ENCODE data around the gene FUOM. TPM values are rescaled to one million over a fixed set of nuclear protein-coding genes. Genes with fewer than 3 reads are reported as not detected.

FUOM gene
- total RNA-seq, 1 donor from 2014 or later: 9.3 TPM

DNA sequence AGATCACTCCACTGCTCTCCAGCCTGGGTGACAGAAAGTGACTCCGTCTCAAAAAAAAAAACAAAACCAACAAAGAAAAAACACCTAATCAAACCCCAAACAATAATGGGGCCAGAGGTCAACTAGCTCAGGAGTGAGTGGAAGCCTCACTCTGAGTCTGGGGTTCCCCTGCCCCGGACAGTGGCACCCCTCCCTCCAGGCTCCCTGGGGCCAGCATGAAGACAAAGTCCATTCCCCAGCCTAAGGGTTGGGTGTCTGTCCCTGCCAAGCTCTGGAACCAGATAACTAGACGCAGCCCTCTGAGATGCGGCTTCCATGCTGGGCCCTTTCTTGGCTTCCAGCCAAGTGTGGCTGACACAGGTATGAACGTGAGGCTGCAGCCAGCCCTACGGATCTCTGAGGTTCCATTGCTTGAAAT is 1.7 kb upstream of the FUOM start:
- no peaks in the 10 kb centered on the region for H3K36me3 ChIP-seq
- H3K4me3 ChIP-seq: no peak overlapping the region
- TF ChIP-seq EZH2 (IDR thresholded peaks at IDR 0.05): no peak
- Mint-ChIP-seq H3K27ac (no peak overlapping the region), H3K27me3 (ENCODE audit: insufficient read depth, low read depth) (peaks cover 7% of the 10 kb centered on the region), H3K36me3 (peaks cover 14% of the 10 kb centered on the region), H3K4me1 (no peaks in the 10 kb centered on the region), H3K9me3 (no peaks in the 10 kb centered on the region), H3K4me3 (no peak overlapping the region)
- H3K27me3 ChIP-seq: peaks cover 8% of the 10 kb centered on the region
- peaks cover 17% of the 10 kb centered on the region for H3F3A ChIP-seq (ENCODE audit: low read depth)
- no peak overlapping the region for H3K27ac ChIP-seq
- no peak overlapping the region for H2AFZ ChIP-seq (replicated peaks)
- peaks cover 17% of the 10 kb centered on the region for H4K20me1 ChIP-seq (ENCODE audit: low read depth)
- no peak overlapping the region for H3K4me2 ChIP-seq
- peaks cover 7% of the 10 kb centered on the region for H3K79me2 ChIP-seq (ENCODE audit: low read depth)
- no peaks in the 10 kb centered on the region for H3K4me1 ChIP-seq
- no peak for DNase-seq (ENCODE audit: low spot score)
- no peaks in the 10 kb centered on the region for H3K9me3 ChIP-seq (ENCODE audit: low read depth)
- no peak overlapping the region for H3K9ac ChIP-seq

DNA sequence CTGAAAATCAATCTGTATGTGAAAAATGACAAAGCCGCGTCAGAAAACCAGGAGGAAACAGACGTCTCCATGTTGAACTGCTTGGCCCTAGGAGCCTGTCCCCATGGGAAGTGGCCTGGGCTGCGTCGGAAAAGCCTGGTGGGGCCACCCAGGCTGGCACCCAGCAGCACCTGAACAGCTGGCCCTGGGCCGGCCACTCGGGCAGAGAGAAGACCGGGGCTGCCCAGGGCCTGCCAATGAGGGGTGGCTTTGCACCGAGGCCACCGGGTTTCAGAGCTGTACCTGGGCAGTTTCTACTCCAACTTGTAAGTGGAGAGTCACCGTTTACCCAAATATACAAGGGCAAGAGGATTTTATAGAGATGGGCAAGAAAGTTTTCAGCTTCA is 1.1 kb upstream of the FUOM start:
- no peaks in the 10 kb centered on the region for H3K9me3 ChIP-seq (ENCODE audit: low read depth)
- TF ChIP-seq, protein P1, sequence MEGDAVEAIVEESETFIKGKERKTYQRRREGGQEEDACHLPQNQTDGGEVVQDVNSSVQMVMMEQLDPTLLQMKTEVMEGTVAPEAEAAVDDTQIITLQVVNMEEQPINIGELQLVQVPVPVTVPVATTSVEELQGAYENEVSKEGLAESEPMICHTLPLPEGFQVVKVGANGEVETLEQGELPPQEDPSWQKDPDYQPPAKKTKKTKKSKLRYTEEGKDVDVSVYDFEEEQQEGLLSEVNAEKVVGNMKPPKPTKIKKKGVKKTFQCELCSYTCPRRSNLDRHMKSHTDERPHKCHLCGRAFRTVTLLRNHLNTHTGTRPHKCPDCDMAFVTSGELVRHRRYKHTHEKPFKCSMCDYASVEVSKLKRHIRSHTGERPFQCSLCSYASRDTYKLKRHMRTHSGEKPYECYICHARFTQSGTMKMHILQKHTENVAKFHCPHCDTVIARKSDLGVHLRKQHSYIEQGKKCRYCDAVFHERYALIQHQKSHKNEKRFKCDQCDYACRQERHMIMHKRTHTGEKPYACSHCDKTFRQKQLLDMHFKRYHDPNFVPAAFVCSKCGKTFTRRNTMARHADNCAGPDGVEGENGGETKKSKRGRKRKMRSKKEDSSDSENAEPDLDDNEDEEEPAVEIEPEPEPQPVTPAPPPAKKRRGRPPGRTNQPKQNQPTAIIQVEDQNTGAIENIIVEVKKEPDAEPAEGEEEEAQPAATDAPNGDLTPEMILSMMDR (IDR thresholded peaks at IDR 0.05): no peak
- TF ChIP-seq EZH2 (IDR thresholded peaks at IDR 0.05) (no peak), EZH2phosphoT487 (IDR thresholded peaks at IDR 0.05) (no peak)
- H3F3A ChIP-seq (ENCODE audit: low read depth): peaks cover 17% of the 10 kb centered on the region
- no peak overlapping the region for H2AFZ ChIP-seq (replicated peaks)
- H3K36me3 ChIP-seq: no peaks in the 10 kb centered on the region
- peaks cover 19% of the 10 kb centered on the region for H4K20me1 ChIP-seq (ENCODE audit: low read depth)
- no peak overlapping the region for H3K27ac ChIP-seq
- no peaks in the 10 kb centered on the region for H3K4me1 ChIP-seq
- Mint-ChIP-seq H3K27ac (no peak overlapping the region), H3K27me3 (ENCODE audit: insufficient read depth, low read depth) (peaks cover 8% of the 10 kb centered on the region), H3K36me3 (peaks cover 11% of the 10 kb centered on the region), H3K9me3 (no peaks in the 10 kb centered on the region), H3K4me1 (no peaks in the 10 kb centered on the region), H3K4me3 (peak overlapping the region; percentile 52)
- H3K4me3 ChIP-seq: no peak overlapping the region
- no peak for DNase-seq (ENCODE audit: low spot score)
- no peak overlapping the region for H3K4me2 ChIP-seq
- H3K27me3 ChIP-seq: peaks cover 8% of the 10 kb centered on the region
- H3K79me2 ChIP-seq (ENCODE audit: low read depth): peaks cover 7% of the 10 kb centered on the region
- no peak overlapping the region for H3K9ac ChIP-seq

DNA sequence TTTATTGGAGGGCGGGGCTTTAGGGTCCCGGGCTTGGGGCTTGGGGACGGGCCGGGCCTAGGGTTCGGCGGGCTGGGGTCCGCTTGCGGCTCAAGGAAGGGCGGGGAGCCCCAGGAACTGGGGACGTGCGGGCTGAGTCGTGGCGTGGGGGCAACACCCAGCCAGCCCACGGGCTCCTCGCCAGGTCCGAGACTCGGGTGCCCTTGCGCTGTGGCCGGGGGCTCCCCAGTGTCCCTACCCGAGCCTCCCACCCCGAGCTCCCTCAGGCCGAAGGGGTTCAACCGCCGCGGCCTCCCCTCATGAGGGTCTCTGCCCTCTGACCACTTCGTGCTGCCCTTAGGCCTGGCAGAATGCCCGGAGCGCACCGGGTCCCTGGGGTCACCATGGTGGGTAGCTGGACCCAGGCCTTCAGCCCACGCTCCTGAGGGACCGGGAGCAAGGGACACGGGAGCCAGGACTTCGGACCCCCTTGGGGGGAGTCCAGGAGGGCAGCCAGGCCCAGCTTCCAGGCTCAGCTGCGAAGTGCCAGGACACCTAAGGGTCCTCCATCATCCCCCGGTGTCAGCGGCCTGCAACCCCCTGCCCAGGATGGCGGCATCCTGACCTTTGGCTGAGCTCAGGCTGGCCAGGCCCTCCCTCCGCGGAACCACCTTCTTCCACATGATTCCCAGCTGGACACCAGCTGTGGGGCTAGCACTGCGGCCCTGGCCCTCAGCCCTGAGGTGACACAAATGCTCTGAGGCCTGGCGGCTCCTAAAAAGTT is 524 bp upstream of the FUOM start:
- H3K4me3 Mint-ChIP-seq: peak overlapping the region; percentile 52
- no peak for DNase-seq (ENCODE audit: low spot score)

More for the DNA sequence above, 524 bp upstream of the FUOM start:
- no peaks in the 10 kb centered on the region for H3K4me1 Mint-ChIP-seq
- Histone ChIP-seq H3K36me3 (no peaks in the 10 kb centered on the region), H3K4me1 (no peaks in the 10 kb centered on the region), H3K9me3 (ENCODE audit: low read depth) (no peaks in the 10 kb centered on the region), H4K20me1 (ENCODE audit: low read depth) (peaks cover 19% of the 10 kb centered on the region), H3K27me3 (peaks cover 8% of the 10 kb centered on the region), H3K9ac (no peak overlapping the region), H2AFZ (replicated peaks) (no peak overlapping the region), H3K4me3 (no peak overlapping the region), H3K27ac (no peak overlapping the region), H3K79me2 (ENCODE audit: low read depth) (peaks cover 7% of the 10 kb centered on the region), H3K4me2 (no peak overlapping the region), H3F3A (ENCODE audit: low read depth) (peaks cover 17% of the 10 kb centered on the region)
- TF ChIP-seq EZH2phosphoT487 (IDR thresholded peaks at IDR 0.05) (no peak), EZH2 (IDR thresholded peaks at IDR 0.05) (no peak)
- TF ChIP-seq, protein P1 (IDR thresholded peaks at IDR 0.05): no peak
- peaks cover 9% of the 10 kb centered on the region for H3K27me3 Mint-ChIP-seq (ENCODE audit: insufficient read depth, low read depth)
- no peaks in the 10 kb centered on the region for H3K9me3 Mint-ChIP-seq
- peaks cover 11% of the 10 kb centered on the region for H3K36me3 Mint-ChIP-seq
- H3K27ac Mint-ChIP-seq: no peak overlapping the region

All from neural progenitor cell (in vitro differentiated cells).